Activated T-cell treated with anti-CD3 and anti-CD28 coated beads, Interleukin-2, amount 50 U/mL, for 48 hours (primary cell): Measurements from ENCODE around the gene GSTT4.
"Not testable (repeated sequence)": the region's sequence is repeated elsewhere in the genome, so short reads cannot be mapped to it uniquely, and the experiment has no call there.

Experiments used
- DNase-seq, 2 experiments: peaks; one replicate each; pipeline ENCODE4 v3.0.0-alpha.2; 2020

The GSTT4 gene

DNA sequence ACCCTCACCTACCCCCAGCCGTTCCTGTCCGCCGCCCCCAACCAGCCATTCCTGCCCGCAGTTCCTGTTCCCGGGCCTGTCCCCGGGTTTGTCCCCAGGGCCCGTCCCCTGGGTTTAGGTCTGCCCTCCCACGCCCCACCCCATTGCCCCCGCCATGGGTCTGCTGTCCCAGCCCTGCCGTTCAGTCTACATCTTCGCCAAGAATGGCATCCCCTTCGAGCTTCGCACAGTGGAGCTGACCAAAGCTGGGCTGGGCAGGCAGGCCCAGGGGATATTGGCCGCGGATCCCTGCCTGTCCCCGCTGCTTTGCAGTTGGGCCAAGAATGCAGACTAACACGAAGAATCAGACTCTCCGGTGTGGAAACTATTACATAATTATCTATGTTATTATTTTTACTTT is 55.5 kb downstream of the GSTT4 start:
- not testable (repeated sequence) for DNase-seq
